ENCODE measurements around the gene CHRNG. TPM values are rescaled to one million over a fixed set of nuclear protein-coding genes. Genes with fewer than 3 reads are reported as not detected.

CHRNG gene
- total RNA-seq, 2 donors from 2014 or later, result not detected

- H3K27ac Mint-ChIP-seq, result no peak overlapping the region
- H3K4me3 Mint-ChIP-seq, result no peak overlapping the region
- Histone ChIP-seq H3K9me3 (ENCODE audit: control insufficient read depth, low read length) (peaks cover 5% of the 10 kb centered on the region), H3K36me3 (ENCODE audit: control insufficient read depth, insufficient read depth, low read length) (peaks cover 19% of the 10 kb centered on the region), H3K9ac (ENCODE audit: extremely low read depth, low read length, poor library complexity, severe bottlenecking) (no peak overlapping the region), H3K4me3 (ENCODE audit: low read length) (no peak overlapping the region), H3K4me1 (ENCODE audit: control insufficient read depth, insufficient read depth, low read length) (no peaks in the 10 kb centered on the region), H3K27me3 (ENCODE audit: control insufficient read depth, insufficient read depth, low read length, poor library complexity, severe bottlenecking) (no peaks in the 10 kb centered on the region), H3K27ac (ENCODE audit: low read depth, low read length) (no peak overlapping the region)
- H3K27me3 Mint-ChIP-seq (ENCODE audit: insufficient read depth), result no peaks in the 10 kb centered on the region
- DNase-seq, result no peak
- peaks cover 1% of the 10 kb centered on the region for H3K4me1 Mint-ChIP-seq
- peaks cover 20% of the 10 kb centered on the region for H3K36me3 Mint-ChIP-seq (ENCODE audit: low read depth)
- 89 to 99% methylated on average over 10 to 14 of the region's 14 CpGs for WGBS, 2 experiments (ENCODE audit: insufficient coverage in 1 of 2, insufficient read length in 1 of 2)
- peaks cover 1% of the 10 kb centered on the region for H3K9me3 Mint-ChIP-seq
- TF ChIP-seq CTCF (conservative IDR thresholded peaks at IDR 0.05), result no peak
These were observed 4.0 kb downstream of the CHRNG start for GRCh38 chr2:232543491-232543890.

GRCh38 chr2:232543928-232544631 lies 4.6 kb downstream of the CHRNG start:
- WGBS, 2 experiments (ENCODE audit: insufficient coverage in 1 of 2, insufficient read length in 1 of 2), result 93 to 94% methylated on average over 6 to 19 of the region's 19 CpGs
- no peaks in the 10 kb centered on the region for H3K27me3 Mint-ChIP-seq (ENCODE audit: insufficient read depth)
- no peak for TF ChIP-seq CTCF (conservative IDR thresholded peaks at IDR 0.05)

GRCh38 chr2:232544674-232545073 lies 5.2 kb downstream of the CHRNG start:
- no peak overlapping the region for H3K4me3 Mint-ChIP-seq

More at GRCh38 chr2:232543928-232544631, 4.6 kb downstream of the CHRNG start:
- peaks cover 26% of the 10 kb centered on the region for H3K36me3 Mint-ChIP-seq (ENCODE audit: low read depth)
- H3K9me3 Mint-ChIP-seq, result peaks cover 7% of the 10 kb centered on the region
- Histone ChIP-seq H3K27ac (ENCODE audit: low read depth, low read length) (no peak overlapping the region), H3K36me3 (ENCODE audit: control insufficient read depth, insufficient read depth, low read length) (peaks cover 21% of the 10 kb centered on the region), H3K9me3 (ENCODE audit: control insufficient read depth, low read length) (peaks cover 11% of the 10 kb centered on the region), H3K4me1 (ENCODE audit: control insufficient read depth, insufficient read depth, low read length) (no peaks in the 10 kb centered on the region), H3K27me3 (ENCODE audit: control insufficient read depth, insufficient read depth, low read length, poor library complexity, severe bottlenecking) (no peaks in the 10 kb centered on the region), H3K9ac (ENCODE audit: extremely low read depth, low read length, poor library complexity, severe bottlenecking) (no peak overlapping the region), H3K4me3 (ENCODE audit: low read length) (no peak overlapping the region)
- no peaks in the 10 kb centered on the region for H3K4me1 Mint-ChIP-seq
- no peak overlapping the region for H3K27ac Mint-ChIP-seq
- H3K4me3 Mint-ChIP-seq, result no peak overlapping the region
- no peak for DNase-seq

More at GRCh38 chr2:232544674-232545073, 5.2 kb downstream of the CHRNG start:
- 91 to 100% methylated on average over 2 to 6 of the region's 6 CpGs for WGBS, 2 experiments (ENCODE audit: insufficient coverage in 1 of 2, insufficient read length in 1 of 2)
- H3K4me3 ChIP-seq (ENCODE audit: low read length), result no peak overlapping the region
- no peak for TF ChIP-seq CTCF (conservative IDR thresholded peaks at IDR 0.05)
- Mint-ChIP-seq H3K27me3 (ENCODE audit: insufficient read depth) (no peaks in the 10 kb centered on the region), H3K27ac (no peak overlapping the region), H3K9me3 (peaks cover 12% of the 10 kb centered on the region), H3K36me3 (ENCODE audit: low read depth) (peaks cover 28% of the 10 kb centered on the region), H3K4me1 (peaks cover 2% of the 10 kb centered on the region)
- H3K9me3 ChIP-seq (ENCODE audit: control insufficient read depth, low read length), result peaks cover 14% of the 10 kb centered on the region
- peaks cover 21% of the 10 kb centered on the region for H3K36me3 ChIP-seq (ENCODE audit: control insufficient read depth, insufficient read depth, low read length)
- no peak for DNase-seq
- no peak overlapping the region for H3K27ac ChIP-seq (ENCODE audit: low read depth, low read length)
- no peaks in the 10 kb centered on the region for H3K27me3 ChIP-seq (ENCODE audit: control insufficient read depth, insufficient read depth, low read length, poor library complexity, severe bottlenecking)
- H3K9ac ChIP-seq (ENCODE audit: extremely low read depth, low read length, poor library complexity, severe bottlenecking), result no peak overlapping the region
- H3K4me1 ChIP-seq (ENCODE audit: control insufficient read depth, insufficient read depth, low read length), result no peaks in the 10 kb centered on the region

Data from endodermal cell (in vitro differentiated cells).